ENCODE data around the gene INSYN2A.

GRCh38 chr10:127195041-127195506 is 1.3 kb downstream of the INSYN2A start:
- no peak for TF ChIP-seq CREB5 (CRISPR knock-in tag; IDR thresholded peaks at IDR 0.05; ENCODE audit: low read depth)
- no peak for TF ChIP-seq ISL1 (CRISPR knock-in tag; IDR thresholded peaks at IDR 0.05)
- no peak for TF ChIP-seq SNAI2 (CRISPR knock-in tag; IDR thresholded peaks at IDR 0.05)
- no peak for TF ChIP-seq CSDC2 (CRISPR knock-in tag; IDR thresholded peaks at IDR 0.05)
- TF ChIP-seq PATZ1 (CRISPR knock-in tag; IDR thresholded peaks at IDR 0.05; ENCODE audit: borderline replicate concordance) = no peak
- TF ChIP-seq ARNTL (CRISPR knock-in tag; IDR thresholded peaks at IDR 0.05; ENCODE audit: borderline replicate concordance, low read depth) = no peak
- no peak for TF ChIP-seq GLIS3 (CRISPR knock-in tag; IDR thresholded peaks at IDR 0.05)
- no peak for TF ChIP-seq CSRNP3 (CRISPR knock-in tag; IDR thresholded peaks at IDR 0.05)
- no peak for TF ChIP-seq ZFP3 (CRISPR knock-in tag; IDR thresholded peaks at IDR 0.05)
- TF ChIP-seq TOX (CRISPR knock-in tag; IDR thresholded peaks at IDR 0.05; ENCODE audit: borderline replicate concordance) = no peak
- no peak for TF ChIP-seq ZFP30 (CRISPR knock-in tag; IDR thresholded peaks at IDR 0.05)
- no peak for TF ChIP-seq ESRRG (CRISPR knock-in tag; IDR thresholded peaks at IDR 0.05)
- no peak for TF ChIP-seq ZNF8 (CRISPR knock-in tag; IDR thresholded peaks at IDR 0.05)
